COLO668 (cell line): ENCODE results near the gene ZNF799.
A peak's percentile ranks its signal among the peaks of the same experiment; 100 is the strongest.
"Not testable (repeated sequence)": the region's sequence is repeated elsewhere in the genome, so short reads cannot be mapped to it uniquely, and the experiment has no call there.

Experiments
- DNase-seq: peaks from one replicate; lab custom pipeline; 2025; ENCODE audit not compliant: unreplicated experiment; lab: John Stamatoyannopoulos, UW

The ZNF799 gene

GRCh38 chr19:12400633-12401502 lies at the start of gene ZNF799:
ZNF799 (minus strand) TSS chr19:12401271; CDS start chr19:12401070, 201 bp downstream.
- peak; percentile 97 for DNase-seq

DNA sequence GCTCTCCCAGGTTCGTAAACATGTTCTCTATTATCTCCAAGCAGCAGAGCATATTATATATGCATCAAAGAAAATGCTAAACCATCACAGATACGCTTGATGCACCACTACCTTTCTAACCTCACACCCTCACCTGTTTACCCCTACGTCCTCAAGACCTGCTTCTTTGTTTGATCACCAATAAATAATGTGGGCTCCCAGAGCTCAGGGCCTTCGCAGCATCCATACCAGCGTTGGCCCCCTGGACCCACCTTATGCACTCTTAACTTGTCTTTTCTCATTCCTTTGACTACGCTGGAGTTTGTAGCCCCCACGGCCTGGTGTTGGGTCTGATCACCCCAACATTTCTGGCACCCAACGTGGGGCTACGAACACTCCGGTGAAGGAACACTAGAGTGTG lies 49.8 kb upstream of the ZNF799 start:
- DNase-seq, result no peak

DNA sequence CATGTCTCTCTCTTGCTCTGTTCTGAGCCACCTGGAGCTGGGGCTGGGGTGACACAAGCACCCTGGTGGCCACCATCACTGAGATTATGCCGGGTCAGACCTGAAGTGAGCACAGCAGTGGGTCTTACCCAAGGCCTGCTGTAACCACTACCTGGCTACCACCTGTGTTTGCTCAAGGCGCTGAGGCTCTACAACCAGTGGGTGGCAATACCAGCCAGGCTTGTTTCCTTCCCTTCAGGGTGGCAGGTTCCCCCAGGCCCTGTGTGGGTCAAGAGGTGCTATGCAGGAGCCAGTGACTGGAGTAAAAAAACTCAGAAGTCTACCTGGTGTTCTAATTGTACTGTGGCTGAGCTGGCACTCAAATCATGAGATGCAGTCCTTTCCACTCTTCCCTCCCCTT lies 47.7 kb upstream of the ZNF799 start:
- DNase-seq, result no peak

DNA sequence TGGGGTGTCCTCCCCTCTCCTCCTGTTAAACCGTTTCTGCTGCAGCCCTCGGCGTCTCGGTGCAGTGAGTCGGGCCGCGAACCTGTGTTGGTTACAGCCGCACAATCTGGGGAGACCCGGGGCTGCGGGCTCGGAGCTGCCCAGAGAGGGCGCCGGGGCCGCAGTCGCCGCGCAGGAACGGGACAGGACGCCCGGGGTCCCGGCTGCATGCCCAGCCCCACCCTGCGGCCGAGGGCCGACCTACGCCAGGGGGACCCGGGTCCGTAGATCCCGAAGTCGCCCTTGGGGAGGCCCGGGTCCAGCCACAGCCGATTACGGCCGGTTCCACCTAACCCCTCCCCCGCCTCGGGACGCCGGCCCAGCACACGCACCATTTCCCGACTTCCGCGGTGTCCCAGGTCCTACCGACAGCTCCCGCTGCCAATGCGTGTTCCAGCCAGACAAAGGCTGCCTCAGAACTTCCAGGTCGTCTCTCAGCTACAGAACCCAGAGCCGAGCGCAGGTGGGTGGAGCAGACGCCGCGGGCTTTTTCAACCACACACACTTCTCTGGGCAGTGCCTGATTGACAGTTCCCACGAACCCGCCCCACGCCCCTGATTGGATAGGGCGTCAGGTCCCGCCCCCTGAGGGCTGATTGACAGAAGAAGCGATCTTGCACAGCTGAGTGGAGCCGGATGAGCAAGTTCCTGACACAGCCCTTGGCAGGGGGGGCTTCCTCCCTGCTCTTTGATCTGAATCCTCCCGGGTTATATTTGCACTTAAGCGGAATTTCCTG lies 39.7 kb upstream of the ZNF799 start, which contains the start of gene ZNF443:
Gene ZNF443 (minus strand): TSS at position 481 of the 776 bp plus-strand sequence. CDS start 107 bp downstream, at position 374.
- DNase-seq, result peak; percentile 97

GRCh38 chr19:12439686-12440540 lies 38.8 kb upstream of the ZNF799 start:
- DNase-seq, result peak; percentile 25

DNA sequence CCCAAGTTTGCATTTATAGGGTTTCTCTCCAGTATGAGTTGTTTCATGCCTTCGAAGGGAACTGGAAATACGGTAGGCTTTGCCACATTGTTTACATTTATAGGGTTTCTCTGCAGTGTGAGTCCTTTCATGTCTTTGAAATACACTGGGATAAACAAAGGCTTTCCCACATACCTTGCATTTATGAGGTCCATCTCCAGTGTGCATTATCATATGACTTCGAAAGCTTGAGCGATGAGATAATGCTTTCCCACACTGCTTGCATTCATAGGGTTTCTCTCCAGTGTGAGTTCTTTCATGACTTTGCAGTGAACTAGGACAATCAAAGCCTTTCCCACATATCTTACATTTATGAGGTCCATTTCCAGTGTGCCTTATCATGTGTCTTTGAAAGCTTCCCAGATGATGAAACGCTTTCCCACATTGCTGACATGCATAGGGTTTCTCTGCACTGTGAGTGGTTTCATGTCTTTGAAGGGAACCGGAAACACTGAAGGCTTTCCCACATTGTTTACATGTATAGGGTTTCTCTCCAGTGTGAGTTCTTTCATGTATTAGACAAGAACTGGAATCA lies 29.7 kb upstream of the ZNF799 start:
- not testable (repeated sequence) for DNase-seq

- no peak for DNase-seq
These were observed 24.8 kb upstream of the ZNF799 start for GRCh38 chr19:12425888-12426274.

DNA sequence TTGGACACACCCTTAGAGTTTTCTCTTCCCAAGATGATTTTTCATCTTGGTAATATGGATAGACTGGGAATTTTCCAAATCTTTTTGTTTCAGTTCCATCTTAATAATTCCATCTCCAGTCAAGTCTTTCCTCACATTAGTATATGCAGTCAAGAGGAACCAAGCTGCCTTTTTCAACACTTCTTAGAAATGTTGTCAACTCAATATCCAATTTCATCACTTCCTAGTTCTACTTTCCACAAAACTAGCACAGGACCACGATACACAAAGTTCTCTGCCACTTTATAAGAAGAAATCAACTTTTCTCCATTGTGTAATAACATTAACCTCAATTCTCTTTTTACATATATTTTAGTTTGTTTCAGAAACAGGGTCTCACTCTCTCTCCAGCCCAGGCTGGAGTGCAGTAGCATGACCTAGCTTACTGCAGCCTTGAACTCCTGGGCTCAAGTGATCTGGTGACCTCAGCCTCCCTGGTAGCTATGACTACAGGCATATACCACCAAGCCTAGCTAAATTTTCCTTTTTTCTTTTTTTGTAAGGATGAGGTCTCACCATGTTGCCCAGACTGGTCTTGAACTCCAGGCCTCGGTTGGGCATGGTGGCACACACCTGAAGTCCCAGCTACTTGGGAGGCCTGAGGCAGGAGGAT lies 24.3 kb upstream of the ZNF799 start:
- DNase-seq, result no peak

DNA sequence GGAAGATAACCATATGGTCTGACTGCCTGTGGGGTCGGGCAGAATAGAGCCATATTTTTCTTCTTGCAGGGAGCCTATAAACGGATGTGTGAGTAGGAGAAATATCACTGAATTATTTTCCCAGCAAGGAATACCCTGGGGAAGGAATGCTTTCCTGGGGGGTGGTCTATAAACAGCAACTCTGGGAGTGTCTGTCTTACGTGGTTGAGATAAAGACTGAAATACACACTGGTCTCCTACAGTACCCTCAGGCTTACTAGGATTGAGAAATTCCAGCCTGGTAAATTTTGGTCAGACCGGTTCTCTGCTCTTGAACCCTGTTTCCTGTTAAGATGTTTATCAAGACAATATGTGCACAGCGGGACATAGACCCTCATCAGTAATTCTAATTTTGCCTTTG lies 16.2 kb upstream of the ZNF799 start:
- DNase-seq, result not testable (repeated sequence)

GRCh38 chr19:12411893-12412292 lies 10.8 kb upstream of the ZNF799 start:
- no peak for DNase-seq

- DNase-seq, result peak; percentile 36
These were observed 1.0 kb downstream of the ZNF799 start for GRCh38 chr19:12399901-12400632.

GRCh38 chr19:12391148-12391547 lies 9.9 kb downstream of the ZNF799 start:
- DNase-seq, result not testable (repeated sequence)

DNA sequence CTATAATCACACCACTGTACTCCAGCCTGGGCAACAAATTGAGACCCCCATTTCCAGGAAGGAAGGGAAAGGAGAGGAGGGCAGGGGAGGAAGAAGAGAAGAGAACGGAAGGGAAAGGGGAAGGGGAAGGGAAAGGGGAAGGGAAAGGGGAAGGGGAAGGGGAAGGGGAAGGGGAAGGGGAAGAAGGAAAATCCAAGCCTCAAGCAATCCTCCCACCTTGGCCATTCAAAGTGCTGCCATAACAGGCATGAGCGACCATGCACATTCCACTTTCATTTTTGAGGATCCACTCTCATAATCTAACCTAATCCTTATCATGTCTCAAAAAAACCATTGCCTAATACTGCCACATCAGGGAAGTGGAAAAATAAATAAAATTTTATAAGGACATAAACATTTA lies 14.7 kb downstream of the ZNF799 start:
- not testable (repeated sequence) for DNase-seq

DNA sequence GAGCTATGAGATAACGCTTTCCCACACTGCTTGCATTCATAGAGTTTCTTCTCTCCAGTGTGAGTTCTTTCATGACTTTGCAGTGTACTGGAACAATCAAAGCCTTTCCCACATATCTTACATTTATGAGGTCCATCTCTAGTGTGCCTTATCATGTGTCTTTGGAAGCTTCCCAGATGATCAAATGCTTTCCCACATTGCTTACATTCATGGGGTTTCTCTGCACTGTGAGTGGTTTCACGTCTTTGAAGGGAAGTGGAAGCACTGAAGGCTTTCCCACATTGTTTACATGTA lies 20.7 kb downstream of the ZNF799 start:
- no peak for DNase-seq

DNA sequence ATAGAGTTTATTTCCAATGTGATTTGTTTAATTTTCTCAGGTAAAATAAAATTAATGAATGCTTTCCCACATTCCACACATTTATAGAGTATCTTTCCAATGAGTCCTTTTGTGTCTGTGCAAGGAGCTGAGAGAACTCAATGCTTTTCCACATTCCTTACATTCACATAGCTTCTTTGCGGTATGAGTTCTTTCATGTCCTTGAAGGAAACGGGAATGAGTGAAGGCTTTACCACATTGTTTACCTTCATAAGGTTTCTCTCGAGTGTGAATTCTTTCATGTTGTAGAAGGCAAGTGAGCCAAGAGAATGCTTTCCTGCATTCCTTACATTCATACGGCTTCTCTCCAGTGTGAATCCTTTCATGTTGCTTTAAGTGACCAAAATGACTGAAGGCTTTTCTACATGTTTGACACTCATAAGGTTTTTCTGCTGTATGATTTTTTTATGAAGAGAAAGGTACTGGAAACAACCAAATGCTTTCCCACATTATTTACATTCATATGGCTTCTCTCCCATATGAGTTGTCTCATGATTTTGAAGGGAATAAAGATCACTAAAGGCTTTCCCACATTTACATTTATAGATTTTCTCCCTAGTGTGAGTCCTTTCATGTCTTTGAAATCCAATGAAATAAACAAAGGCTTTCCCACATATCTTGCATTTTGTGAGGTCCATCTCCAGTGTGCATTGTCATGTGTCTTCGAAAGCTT lies 21.2 kb downstream of the ZNF799 start:
- DNase-seq, result no peak

DNA sequence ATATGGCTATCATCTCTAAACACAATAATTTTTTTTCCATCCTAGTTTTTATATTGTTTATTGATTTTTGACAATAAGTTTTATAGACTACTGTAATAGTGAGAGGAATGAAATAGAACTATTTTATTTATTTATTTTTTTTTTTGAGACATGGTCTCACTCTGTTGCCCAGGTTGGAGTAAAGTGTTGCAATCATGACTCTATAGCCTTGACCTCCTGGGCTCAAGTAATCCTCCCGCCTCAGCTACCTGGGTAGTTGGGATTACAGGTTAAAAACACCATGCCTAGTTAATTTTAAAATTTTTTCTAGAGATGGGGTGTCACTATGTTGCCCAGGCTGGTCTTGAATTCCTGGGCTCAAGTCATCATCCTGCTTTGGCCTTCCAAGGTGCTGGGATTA lies 27.0 kb downstream of the ZNF799 start:
- no peak for DNase-seq

DNA sequence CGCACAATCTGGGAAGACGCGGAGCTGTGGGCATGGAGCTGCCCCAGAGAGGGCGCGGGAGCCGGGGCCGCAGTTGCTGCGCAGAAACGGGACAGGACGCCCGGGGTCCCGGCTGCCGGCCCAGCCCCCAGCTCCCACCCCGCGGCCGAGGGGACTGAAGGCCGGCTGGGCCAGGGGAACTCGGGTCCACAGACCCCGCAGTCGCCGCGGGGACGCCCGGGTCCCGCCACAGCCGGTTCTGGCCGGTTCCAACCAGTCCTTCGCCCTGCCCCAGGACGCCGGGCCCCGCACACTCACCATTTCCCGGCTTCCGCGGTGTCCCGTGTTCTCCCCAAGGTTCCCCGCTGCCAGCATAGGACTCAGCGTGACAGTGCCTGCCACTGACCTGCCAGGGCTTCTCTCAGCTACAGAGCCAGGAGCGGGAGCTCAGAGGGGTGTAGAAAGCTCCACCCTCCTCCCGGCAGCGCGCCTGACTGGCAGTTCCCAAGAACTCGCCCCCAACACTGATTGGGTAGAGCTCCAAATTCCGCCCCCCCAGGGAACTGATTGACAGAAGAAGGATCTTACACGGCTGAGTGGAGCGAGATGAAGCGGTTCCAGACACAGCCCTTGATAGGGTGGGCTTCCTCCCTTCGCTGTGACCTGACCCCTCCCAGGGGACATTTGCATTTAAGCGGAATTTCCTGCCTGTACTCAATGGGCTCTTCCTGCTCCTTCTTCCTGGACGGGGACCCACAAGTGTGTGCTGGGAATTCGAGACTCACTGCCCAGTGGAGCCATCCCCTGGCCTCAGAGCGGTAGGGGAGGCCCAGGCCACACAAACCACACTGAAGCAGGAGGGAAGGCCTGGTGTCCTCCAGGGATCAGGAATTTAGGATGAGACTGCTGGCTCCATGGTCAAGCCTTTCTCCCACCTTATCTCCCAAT lies 35.6 kb downstream of the ZNF799 start, which contains the start of gene ZNF442:
Gene ZNF442 (minus strand): TSS at position 448 of the 927 bp plus-strand sequence. CDS start 2,052 bp downstream, outside the sequence.
- DNase-seq, result peak; percentile 91
